Thyroid gland (tissue), 4 donors: ENCODE results near the gene PROC. TPM values are rescaled to one million over a fixed set of nuclear protein-coding genes. Genes with fewer than 3 reads are reported as not detected.

Experiments used
- DNase-seq, 2 donors: peaks; one replicate each; pipeline ENCODE4 v3.0.0-alpha.2; 2019
- H3K27ac ChIP-seq, 3 donors: fragments of 200-600 bp; sonication (generic); 1 replicate in 2 of 3; 2 replicates in 1 of 3; pipeline ENCODE4 v1.5.1; 2016 to 2019; ENCODE audit warnings: mild to moderate bottlenecking in 1 of 3, moderate library complexity in 1 of 3
- H3K27me3 ChIP-seq: fragments of 200-600 bp; sonication (generic); one replicate; pipeline ENCODE4 v1.5.1; 2019
- H3K36me3 ChIP-seq, 2 donors: fragments of 200-600 bp; sonication (generic); one replicate each; pipeline ENCODE4 v1.5.1; 2016 to 2019
- H3K4me1 ChIP-seq, 2 donors: fragments of 200-600 bp; sonication (generic); one replicate each; pipeline ENCODE4 v1.5.1; 2017 to 2019
- H3K4me3 ChIP-seq, 3 donors: fragments of 200-600 bp; sonication (generic); replicated peaks in 1 of 3; 1 replicate in 2 of 3; 2 replicates in 1 of 3; pipeline ENCODE4 v1.5.1; 2016; ENCODE audit warnings: mild to moderate bottlenecking in 1 of 3
- H3K9me3 ChIP-seq: fragments of 200-600 bp; sonication (generic); one replicate; pipeline ENCODE4 v1.5.1; 2017
- CTCF ChIP-seq, 6 experiments: fragments of 200-600 bp in 3 of 6; fragments of 450-650 bp in 3 of 6; sonication (generic) in 3 of 6; IDR thresholded peaks; one replicate each; pipeline ENCODE4 v1.5.1; 2016 to 2019; ENCODE audit warnings: antibody characterized with exemption in 6 of 6, mild to moderate bottlenecking in 2 of 6, inconsistent platforms in 1 of 6, moderate library complexity in 1 of 6
- POLR2A ChIP-seq, 2 donors: fragments of 450-650 bp; IDR thresholded peaks; one replicate each; pipeline ENCODE4 v1.6.1; 2017; ENCODE audit warnings: antibody characterized with exemption in 2 of 2, mild to moderate bottlenecking in 2 of 2, moderate library complexity in 1 of 2
- WGBS, 2 donors: methylation state at CpG; one replicate each; pipeline ENCODE4 v1.1.5; 2017; 5-methylcytosine and 5-hydroxymethylcytosine counted together
- intact Hi-C: fragments of 100-400 bp; cut with DNase I; formaldehyde crosslinking; loops from one replicate; pipeline ENCODE4 v1.15.1; 2023
- total RNA-seq, 4 donors: library from RNA; depleted of rRNA; stranded (reverse); fragments of >200 nt; gene quantifications; one replicate each; pipeline ENCODE4 v1.2.3, GENCODE V29; 2016

PROC gene
- total RNA-seq, 4 donors from 2014 or later: not detected

- intact Hi-C loops: loop anchor here (5.0 kb wide), 1 partner anchor 93 kb away; no protein-coding TSS in a partner anchor
- no peaks in the 10 kb centered on the region for H3K9me3 ChIP-seq
- WGBS, 2 donors: 90 to 92% methylated on average over 12 to 13 of the region's 13 CpGs
- H3K27ac ChIP-seq: no peak overlapping the region
- no peaks in the 10 kb centered on the region for H3K27me3 ChIP-seq
- no peaks in the 10 kb centered on the region for H3K36me3 ChIP-seq
- no peak overlapping the region for H3K4me3 ChIP-seq
- no peak for DNase-seq
- TF ChIP-seq CTCF (IDR thresholded peaks at IDR 0.05) (no peak), POLR2A (IDR thresholded peaks at IDR 0.05) (no peak)
- peaks cover 10 to 15% of the 10 kb centered on the region in 2 donors for H3K4me1 ChIP-seq
Measured at GRCh38 chr2:127424598-127425520, 6.6 kb downstream of the PROC start.

GRCh38 chr2:127425540-127426490 is 7.6 kb downstream of the PROC start:
- Histone ChIP-seq H3K36me3 (no peaks in the 10 kb centered on the region), H3K27me3 (no peaks in the 10 kb centered on the region), H3K4me1 (peaks cover 10 to 15% of the 10 kb centered on the region in 2 donors), H3K9me3 (no peaks in the 10 kb centered on the region), H3K4me3 (no peak overlapping the region), H3K27ac (no peak overlapping the region)
- 88 to 93% methylated on average over 16 of the region's 16 CpGs for WGBS, 2 donors
- TF ChIP-seq CTCF (IDR thresholded peaks at IDR 0.05) (no peak), POLR2A (IDR thresholded peaks at IDR 0.05) (no peak)
- no peak for DNase-seq
- intact Hi-C loops: no loop called here

GRCh38 chr2:127426501-127427354 is 8.5 kb downstream of the PROC start:
- Histone ChIP-seq H3K36me3 (no peaks in the 10 kb centered on the region), H3K4me1 (peaks cover 10 to 15% of the 10 kb centered on the region in 2 donors), H3K27me3 (no peaks in the 10 kb centered on the region), H3K27ac (no peak overlapping the region), H3K9me3 (no peaks in the 10 kb centered on the region), H3K4me3 (no peak overlapping the region)
- TF ChIP-seq POLR2A (IDR thresholded peaks at IDR 0.05): no peak
- WGBS, 2 donors: 89 to 92% methylated on average over 8 to 10 of the region's 10 CpGs
- no peak for DNase-seq
- intact Hi-C loops: no loop called here

- 79 to 84% methylated on average over 5 to 6 of the region's 7 CpGs for WGBS, 2 donors
- H3K27me3 ChIP-seq: no peaks in the 10 kb centered on the region
- H3K9me3 ChIP-seq: no peaks in the 10 kb centered on the region
- no peak for DNase-seq
- H3K27ac ChIP-seq: no peak overlapping the region
- TF ChIP-seq CTCF (IDR thresholded peaks at IDR 0.05) (no peak), POLR2A (IDR thresholded peaks at IDR 0.05) (no peak)
- H3K4me3 ChIP-seq: no peak overlapping the region
- H3K36me3 ChIP-seq: no peaks in the 10 kb centered on the region
- H3K4me1 ChIP-seq: peaks cover 10 to 15% of the 10 kb centered on the region in 2 donors
- intact Hi-C loops: no loop called here
Measured at GRCh38 chr2:127427376-127428056, 9.3 kb downstream of the PROC start.
